HL-60 (cell line): ENCODE measurements around the gene ENOX1.

Source experiments
- DNase-seq, 2 experiments: peaks; one replicate each; pipeline ENCODE4 v3.0.0-alpha.2; 2010 to 2020; ENCODE audit warnings: low read depth in 1 of 2, low spot score in 1 of 2
- H3K27ac ChIP-seq: fragments of 250-450 bp; sonication (Bioruptor Pico); replicated peaks from 2 replicates; pipeline ENCODE4 v1.5.1; 2020; ENCODE audit warnings: mild to moderate bottlenecking, moderate library complexity
- H3K27me3 ChIP-seq: fragments of 250-450 bp; sonication (Bioruptor Pico); 2 replicates; pipeline ENCODE4 v1.5.1; 2021; ENCODE audit warnings: mild to moderate bottlenecking, moderate library complexity; ENCODE audit not compliant: insufficient read depth, poor library complexity, severe bottlenecking
- H3K4me3 ChIP-seq: replicated peaks from 2 replicates; pipeline ENCODE4 v1.5.1; 2011; ENCODE audit warnings: mild to moderate bottlenecking, control low read depth, low read length; ENCODE audit not compliant: insufficient read depth
- CTCF ChIP-seq: IDR thresholded peaks from one replicate; pipeline ENCODE4 v1.5.1; 2011; ENCODE audit warnings: low read length, control low read depth, inconsistent platforms; ENCODE audit not compliant: insufficient read depth
- GABPA ChIP-seq: IDR thresholded peaks from 2 replicates; pipeline ENCODE4 v1.6.1; 2012; ENCODE audit warnings: low read depth
- POLR2AphosphoS5 ChIP-seq: IDR thresholded peaks from 2 replicates; pipeline ENCODE4 v1.6.1; 2012; ENCODE audit warnings: low read depth
- REST ChIP-seq: IDR thresholded peaks from 2 replicates; pipeline ENCODE4 v1.6.1; 2012; ENCODE audit warnings: low read depth; ENCODE audit not compliant: insufficient replicate concordance
- SPI1 ChIP-seq: IDR thresholded peaks from 2 replicates; pipeline ENCODE4 v1.6.1; 2012; ENCODE audit warnings: low read depth, mild to moderate bottlenecking, borderline replicate concordance

The ENOX1 gene

GRCh38 chr13:43258771-43259170, 528.0 kb downstream of the ENOX1 start:
- H3K27ac ChIP-seq: no peak overlapping the region
- no peak overlapping the region for H3K4me3 ChIP-seq
- no peak for DNase-seq
- no peaks in the 10 kb centered on the region for H3K27me3 ChIP-seq
- no peak for TF ChIP-seq SPI1
- no peak for TF ChIP-seq GABPA
- TF ChIP-seq CTCF: no peak
- TF ChIP-seq REST: no peak
- TF ChIP-seq POLR2AphosphoS5: no peak

GRCh38 chr13:43257765-43258164, 529.0 kb downstream of the ENOX1 start:
- Histone ChIP-seq H3K4me3 (no peak overlapping the region), H3K27me3 (no peaks in the 10 kb centered on the region), H3K27ac (no peak overlapping the region)
- TF ChIP-seq POLR2AphosphoS5 (no peak), GABPA (no peak), CTCF (no peak), REST (no peak), SPI1 (no peak)
- no peak for DNase-seq

GRCh38 chr13:43251961-43252360, 534.8 kb downstream of the ENOX1 start:
- no peak for DNase-seq

More at GRCh38 chr13:43251961-43252360, 534.8 kb downstream of the ENOX1 start:
- H3K27ac ChIP-seq: no peak overlapping the region
- H3K27me3 ChIP-seq: no peaks in the 10 kb centered on the region
- no peak overlapping the region for H3K4me3 ChIP-seq
- no peak for TF ChIP-seq SPI1
- TF ChIP-seq REST: no peak
- no peak for TF ChIP-seq CTCF
- TF ChIP-seq GABPA: no peak
- no peak for TF ChIP-seq POLR2AphosphoS5
